WI38 (cell line): ENCODE results near the gene ZNF862.

Experiments
- H3K4me3 ChIP-seq: 2 replicates; pipeline ENCODE4 v1.5.1; 2011; ENCODE audit warnings: low read depth, mild to moderate bottlenecking, control low read depth, low read length
- TF ChIP-seq, protein P1 (sequence below): IDR thresholded peaks from 2 replicates; pipeline ENCODE4 v1.5.1; 2012; ENCODE audit warnings: low read depth, mild to moderate bottlenecking, control low read depth, low read length

ZNF862 gene

DNA sequence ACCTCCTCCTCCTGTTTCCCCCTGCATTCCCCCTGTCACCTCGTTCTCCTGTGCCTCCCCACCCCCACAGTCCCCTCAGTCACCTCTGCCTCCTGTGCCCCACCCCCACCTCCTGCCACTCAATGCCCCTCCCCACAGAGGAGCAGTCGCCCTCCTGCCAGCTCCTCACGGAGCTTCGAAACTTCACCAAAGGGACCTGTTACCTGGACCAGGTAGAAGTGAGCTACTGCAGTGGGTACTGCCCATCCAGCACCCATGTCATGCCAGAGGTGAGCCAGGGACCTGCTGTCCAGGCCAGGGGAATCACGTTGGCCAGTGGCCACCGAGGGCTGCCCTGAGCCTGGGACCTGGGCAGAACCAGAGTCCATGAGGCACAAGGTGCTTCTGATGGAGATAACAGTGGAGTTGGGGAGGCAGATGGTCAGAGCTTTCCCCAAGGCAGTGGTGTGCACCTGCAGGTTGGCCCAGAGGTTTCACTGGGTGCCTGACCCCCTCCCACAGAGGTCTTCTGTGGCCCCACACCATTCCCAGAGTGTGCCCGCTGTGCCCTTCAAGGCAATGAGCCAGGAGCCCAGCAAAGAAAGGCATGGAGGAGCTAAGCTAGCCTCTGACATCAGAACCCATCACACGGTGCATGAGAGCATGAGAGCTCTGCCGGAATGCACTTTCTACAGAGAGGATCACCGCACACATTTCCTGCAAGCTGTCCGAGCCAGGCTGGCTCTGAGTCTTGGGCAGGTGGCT is 7.0 kb upstream of the ZNF862 start:
- TF ChIP-seq, protein P1, sequence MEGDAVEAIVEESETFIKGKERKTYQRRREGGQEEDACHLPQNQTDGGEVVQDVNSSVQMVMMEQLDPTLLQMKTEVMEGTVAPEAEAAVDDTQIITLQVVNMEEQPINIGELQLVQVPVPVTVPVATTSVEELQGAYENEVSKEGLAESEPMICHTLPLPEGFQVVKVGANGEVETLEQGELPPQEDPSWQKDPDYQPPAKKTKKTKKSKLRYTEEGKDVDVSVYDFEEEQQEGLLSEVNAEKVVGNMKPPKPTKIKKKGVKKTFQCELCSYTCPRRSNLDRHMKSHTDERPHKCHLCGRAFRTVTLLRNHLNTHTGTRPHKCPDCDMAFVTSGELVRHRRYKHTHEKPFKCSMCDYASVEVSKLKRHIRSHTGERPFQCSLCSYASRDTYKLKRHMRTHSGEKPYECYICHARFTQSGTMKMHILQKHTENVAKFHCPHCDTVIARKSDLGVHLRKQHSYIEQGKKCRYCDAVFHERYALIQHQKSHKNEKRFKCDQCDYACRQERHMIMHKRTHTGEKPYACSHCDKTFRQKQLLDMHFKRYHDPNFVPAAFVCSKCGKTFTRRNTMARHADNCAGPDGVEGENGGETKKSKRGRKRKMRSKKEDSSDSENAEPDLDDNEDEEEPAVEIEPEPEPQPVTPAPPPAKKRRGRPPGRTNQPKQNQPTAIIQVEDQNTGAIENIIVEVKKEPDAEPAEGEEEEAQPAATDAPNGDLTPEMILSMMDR, result no peak
- H3K4me3 ChIP-seq, result no peak overlapping the region

DNA sequence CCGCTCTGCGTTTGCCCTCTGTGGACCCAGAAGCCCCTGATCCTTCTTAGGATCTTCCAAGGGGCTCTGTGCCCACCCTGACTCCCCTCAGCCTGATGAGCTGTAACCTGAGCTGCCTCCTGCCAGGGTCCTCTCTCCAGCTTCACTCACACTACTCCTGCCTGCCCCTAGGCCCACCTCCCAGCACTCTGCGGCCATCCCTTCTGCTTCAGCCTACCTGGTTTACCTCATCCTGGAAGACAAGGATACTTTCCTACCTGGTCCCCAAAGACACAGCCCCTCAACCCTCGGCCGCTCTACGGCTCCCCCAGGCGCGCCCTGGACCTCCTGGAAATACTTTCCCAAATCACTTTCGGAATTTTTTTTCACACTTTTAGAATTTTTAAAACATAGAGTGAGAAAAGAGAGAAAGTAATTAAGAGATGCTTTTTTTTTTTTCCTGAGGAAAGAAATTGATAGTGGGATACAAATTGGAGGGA is 6.4 kb upstream of the ZNF862 start:
- no peak overlapping the region for H3K4me3 ChIP-seq
- TF ChIP-seq, protein P1, result no peak

DNA sequence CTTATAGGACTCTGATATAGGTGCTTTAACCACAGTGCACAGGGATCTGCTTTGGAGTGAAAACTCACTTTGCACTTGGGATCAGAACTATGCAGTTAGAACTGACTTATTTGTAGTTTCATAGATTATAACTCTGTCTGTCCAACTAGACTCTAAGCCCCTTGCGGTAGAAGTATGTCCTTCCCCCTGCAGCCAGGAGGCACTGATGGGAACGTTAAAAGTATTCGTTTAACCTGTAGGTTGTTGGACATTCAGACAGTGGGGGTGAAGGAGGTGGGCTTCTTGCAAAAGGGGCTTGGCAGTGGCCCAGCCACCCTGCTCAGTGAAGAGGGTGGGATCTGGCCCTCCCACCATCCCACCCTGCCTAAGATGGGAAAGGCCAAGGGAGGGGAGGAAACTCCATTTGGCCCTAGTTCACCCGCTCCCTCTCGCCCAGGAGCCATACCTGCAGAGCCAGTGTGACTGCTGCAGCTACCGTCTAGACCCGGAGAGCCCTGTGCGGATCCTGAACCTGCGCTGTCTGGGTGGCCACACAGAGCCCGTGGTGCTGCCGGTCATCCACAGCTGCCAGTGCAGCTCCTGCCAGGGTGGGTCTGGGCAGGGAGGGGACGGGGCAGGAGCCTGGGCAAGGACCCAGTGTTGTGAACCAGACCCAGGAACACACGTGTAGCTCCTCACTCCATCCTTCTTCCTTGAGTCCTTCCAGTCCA is 5.7 kb upstream of the ZNF862 start:
- no peak overlapping the region for H3K4me3 ChIP-seq
- TF ChIP-seq, protein P1, result no peak

DNA sequence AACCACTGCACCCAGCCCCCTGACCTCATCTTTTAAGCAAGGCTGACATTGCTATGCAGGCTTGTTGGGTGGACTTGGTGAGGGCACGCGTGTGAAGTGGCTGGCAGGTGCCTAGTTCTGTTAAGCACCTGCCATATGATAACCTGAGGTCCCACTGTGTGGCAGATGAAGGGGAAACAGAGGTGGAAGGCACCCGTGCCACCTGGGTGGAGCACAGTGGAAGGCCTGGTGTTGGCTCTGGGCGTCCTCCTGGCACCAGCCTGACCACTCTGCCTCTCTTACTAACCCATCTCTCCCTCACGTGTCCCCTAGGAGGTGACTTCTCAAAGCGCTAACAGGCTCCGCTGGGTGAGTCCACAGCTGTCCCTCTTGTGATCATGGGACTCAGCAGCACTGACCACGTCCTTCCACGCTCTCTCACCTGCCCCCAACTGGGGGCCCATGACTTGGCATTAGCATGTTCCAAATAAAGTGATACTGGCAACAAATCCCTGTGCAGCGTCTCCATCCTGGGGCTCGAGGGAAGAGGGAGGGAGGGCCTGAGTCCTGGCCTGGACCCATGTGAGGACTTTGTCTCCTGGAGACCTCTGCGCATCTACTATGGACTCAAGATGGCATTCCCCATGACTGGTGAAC is 4.6 kb upstream of the ZNF862 start:
- H3K4me3 ChIP-seq, result no peak overlapping the region
- TF ChIP-seq, protein P1, result no peak

DNA sequence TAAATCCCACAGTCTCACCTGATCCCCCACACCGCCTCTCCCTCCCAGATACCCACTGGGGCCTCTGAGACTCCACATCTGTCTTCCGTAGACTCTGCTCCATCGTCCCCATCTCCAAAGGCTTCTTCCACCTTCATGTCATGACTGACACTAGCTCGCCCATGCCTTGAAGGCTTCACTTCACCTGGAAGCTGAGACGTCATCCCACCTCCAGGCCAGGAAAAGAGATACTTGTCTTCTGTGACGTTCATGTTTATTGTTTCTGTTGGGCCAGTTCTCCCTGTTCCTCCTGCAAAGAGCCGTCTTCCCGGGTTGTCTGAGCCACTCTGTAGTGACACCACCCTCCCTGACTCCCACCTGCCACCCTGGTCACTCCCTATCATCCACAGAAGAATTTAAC is 3.6 kb upstream of the ZNF862 start:
- TF ChIP-seq, protein P1, result no peak
- no peak overlapping the region for H3K4me3 ChIP-seq

DNA sequence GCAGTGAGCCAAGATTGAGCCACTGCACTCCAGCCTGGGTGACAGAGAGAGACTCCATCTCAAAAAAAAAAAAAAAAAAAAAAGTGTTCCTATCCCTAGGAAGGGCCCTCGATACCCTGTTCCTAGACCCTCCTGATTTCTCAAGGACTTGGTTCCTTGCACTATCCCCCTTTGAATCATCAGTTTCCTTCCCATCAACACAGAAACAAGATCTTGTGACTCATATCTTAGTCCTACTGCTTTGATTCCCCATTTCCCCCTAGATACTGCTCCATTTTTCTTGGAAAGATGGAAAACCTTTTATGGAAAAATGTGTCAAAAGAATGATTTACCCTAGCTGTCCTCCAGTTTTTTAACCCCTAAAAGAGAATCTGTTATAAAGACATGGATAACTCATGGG is 1.7 kb upstream of the ZNF862 start:
- TF ChIP-seq, protein P1, result no peak
- no peak overlapping the region for H3K4me3 ChIP-seq
